Fibroblast of the aortic adventitia (primary cell): Measurements from ENCODE around the gene PCDHGA6. TPM values are rescaled to one million over a fixed set of nuclear protein-coding genes. Genes with fewer than 3 reads are reported as not detected.

Source experiments
- DNase-seq: peaks from one replicate; pipeline ENCODE4 v3.0.0-alpha.2; 2010; ENCODE audit warnings: low read depth
- H3K4me3 ChIP-seq: 2 replicates; pipeline ENCODE4 v1.5.1; 2011; ENCODE audit warnings: low read depth, mild to moderate bottlenecking, control low read depth, low read length, moderate library complexity
- CTCF ChIP-seq: IDR thresholded peaks from 2 replicates; pipeline ENCODE4 v1.5.1; 2011; ENCODE audit warnings: mild to moderate bottlenecking, low read length, control low read depth, inconsistent platforms; ENCODE audit not compliant: insufficient read depth
- total RNA-seq: library from RNA; depleted of rRNA; stranded (reverse); fragments of >200 nt; gene quantifications from 2 replicates; pipeline ENCODE4 v1.2.3, GENCODE V29; 2012; ENCODE audit warnings: low replicate concordance

PCDHGA6 gene
- total RNA-seq, 1 donor: 7.4 TPM

GRCh38 chr5:141421489-141421855 lies 47.8 kb downstream of the PCDHGA6 start:
- peak; percentile 45 for DNase-seq
- peak overlapping the region; percentile 71 for H3K4me3 ChIP-seq
- no peak for TF ChIP-seq CTCF

- no peak for DNase-seq
- TF ChIP-seq CTCF: no peak
- H3K4me3 ChIP-seq: peak overlapping the region; percentile 13
Measured at GRCh38 chr5:141422742-141423291, 49.1 kb downstream of the PCDHGA6 start.

GRCh38 chr5:141427783-141428426 lies 54.2 kb downstream of the PCDHGA6 start:
- H3K4me3 ChIP-seq: no peak overlapping the region
- DNase-seq: no peak
- TF ChIP-seq CTCF: no peak

Other genes starting within 250 kb of the PCDHGA6 start
- 0.45 and 0.57 TPM in 2 replicates for gene PCDHB5, start 238.7 kb upstream of the PCDHGA6 start, total RNA-seq
- 0.18 TPM in 1 of 2 replicates, not detected in the other for gene PCDHB6, start 223.8 kb upstream of the PCDHGA6 start, total RNA-seq
- 0.63 and 0.98 TPM in 2 replicates for gene PCDHB7, start 201.2 kb upstream of the PCDHGA6 start, total RNA-seq
- gene PCDHB8, start 196.1 kb upstream of the PCDHGA6 start, total RNA-seq: 0.16 and 0.27 TPM in 2 replicates
- 0.25 and 0.36 TPM in 2 replicates for gene PCDHB16, start 191.5 kb upstream of the PCDHGA6 start, total RNA-seq
- gene PCDHB9, start 186.7 kb upstream of the PCDHGA6 start, total RNA-seq: 0.41 and 1.2 TPM in 2 replicates
- gene PCDHB10, start 181.5 kb upstream of the PCDHGA6 start, total RNA-seq: 0.36 and 0.41 TPM in 2 replicates
- gene PCDHB11, start 174.3 kb upstream of the PCDHGA6 start, total RNA-seq: 0.08 and 0.27 TPM in 2 replicates
- 0.18 and 0.25 TPM in 2 replicates for gene PCDHB12, start 165.2 kb upstream of the PCDHGA6 start, total RNA-seq
- gene PCDHB13, start 160.0 kb upstream of the PCDHGA6 start, total RNA-seq: 0.27 and 0.65 TPM in 2 replicates
- 0.45 and 0.74 TPM in 2 replicates for gene PCDHB14, start 150.5 kb upstream of the PCDHGA6 start, total RNA-seq
- 0.09 TPM in 1 of 2 replicates, not detected in the other for gene PCDHB15, start 128.5 kb upstream of the PCDHGA6 start, total RNA-seq
- 0.72 TPM in 1 of 2 replicates, not detected in the other for gene SLC25A2, start 69.8 kb upstream of the PCDHGA6 start, total RNA-seq
- gene TAF7, start 53.1 kb upstream of the PCDHGA6 start, total RNA-seq: 62.1 and 66.0 TPM in 2 replicates
- gene PCDHGA1, start 43.4 kb upstream of the PCDHGA6 start, total RNA-seq: 0.90 and 1.4 TPM in 2 replicates
- 2.5 and 3.9 TPM in 2 replicates for gene PCDHGA2, start 35.1 kb upstream of the PCDHGA6 start, total RNA-seq
- gene PCDHGA3, start 30.1 kb upstream of the PCDHGA6 start, total RNA-seq: 1.1 and 4.4 TPM in 2 replicates
- gene PCDHGB1, start 23.8 kb upstream of the PCDHGA6 start, total RNA-seq: 3.1 and 4.2 TPM in 2 replicates
- 3.7 and 9.9 TPM in 2 replicates for gene PCDHGA4, start 18.9 kb upstream of the PCDHGA6 start, total RNA-seq
- 1.3 and 5.7 TPM in 2 replicates for gene PCDHGB2, start 13.9 kb upstream of the PCDHGA6 start, total RNA-seq
- 1.7 and 3.5 TPM in 2 replicates for gene PCDHGA5, start 9.7 kb upstream of the PCDHGA6 start, total RNA-seq
- gene PCDHGB3, start 3.6 kb upstream of the PCDHGA6 start, total RNA-seq: 7.7 and 9.6 TPM in 2 replicates
- gene PCDHGA7, start 8.9 kb downstream of the PCDHGA6 start, total RNA-seq: 2.9 and 8.4 TPM in 2 replicates
- 9.0 and 17.4 TPM in 2 replicates for gene PCDHGB4, start 13.8 kb downstream of the PCDHGA6 start, total RNA-seq
- 2.5 and 3.8 TPM in 2 replicates for gene PCDHGA8, start 18.7 kb downstream of the PCDHGA6 start, total RNA-seq
- 8.5 and 19.9 TPM in 2 replicates for gene PCDHGB5, start 24.1 kb downstream of the PCDHGA6 start, total RNA-seq
- 4.1 and 7.3 TPM in 2 replicates for gene PCDHGA9, start 28.9 kb downstream of the PCDHGA6 start, total RNA-seq
- gene PCDHGB6, start 34.1 kb downstream of the PCDHGA6 start, total RNA-seq: 3.8 and 5.8 TPM in 2 replicates
- 10.6 and 22.2 TPM in 2 replicates for gene PCDHGA10, start 39.1 kb downstream of the PCDHGA6 start, total RNA-seq
- 16.7 and 22.1 TPM in 2 replicates for gene PCDHGB7, start 43.8 kb downstream of the PCDHGA6 start, total RNA-seq
- gene PCDHGA11, start 47.2 kb downstream of the PCDHGA6 start, total RNA-seq: 7.6 and 17.8 TPM in 2 replicates
- gene PCDHGA12, start 56.6 kb downstream of the PCDHGA6 start, total RNA-seq: 39.7 and 50.5 TPM in 2 replicates
- gene PCDHGC3, start 102.1 kb downstream of the PCDHGA6 start, total RNA-seq: 53.7 and 97.7 TPM in 2 replicates
- 2.5 and 5.2 TPM in 2 replicates for gene PCDHGC4, start 111.1 kb downstream of the PCDHGA6 start, total RNA-seq
- gene PCDHGC5, start 115.2 kb downstream of the PCDHGA6 start, total RNA-seq: 7.0 and 10.5 TPM in 2 replicates
- 16.3 and 22.1 TPM in 2 replicates for gene DIAPH1, start 245.1 kb downstream of the PCDHGA6 start, total RNA-seq